ENCODE measurements around the gene PHF14.

- no peak for TF ChIP-seq CTCF (conservative IDR thresholded peaks at IDR 0.05; ENCODE audit: low read depth in 2 of 2)
- no peak for TF ChIP-seq CREB1 (CRISPR knock-in tag; IDR thresholded peaks at IDR 0.05; ENCODE audit: low read depth)
- no peak for TF ChIP-seq ETS1 (IDR thresholded peaks at IDR 0.05)
- TF ChIP-seq REST (IDR thresholded peaks at IDR 0.05; ENCODE audit: unreplicated experiment), result no peak
- TF ChIP-seq POLR2AphosphoS5 (IDR thresholded peaks at IDR 0.05; ENCODE audit: low read depth), result no peak
Observed at GRCh38 chr7:11130012-11130411, 156.3 kb downstream of the PHF14 start.
